ENCODE results near the gene SHOC2. TPM values are rescaled to one million over a fixed set of nuclear protein-coding genes. Genes with fewer than 3 reads are reported as not detected.

The SHOC2 gene
- total and polyA plus RNA-seq, 2 of the 8 experiments (the other 6 are each of a cell fraction or from before 2014, with no cell fraction given): 7.6 to 28.2 TPM

GRCh38 chr10:110872984-110873923 lies 46.1 kb upstream of the SHOC2 start (continued):
- TF ChIP-seq USF2 (IDR thresholded peaks at IDR 0.05; ENCODE audit: low read length) (no peak), CHD7 (IDR thresholded peaks at IDR 0.05; ENCODE audit: insufficient replicate concordance, low read length) (no peak), RNF2 (IDR thresholded peaks at IDR 0.05; ENCODE audit: borderline replicate concordance, low read depth, low read length, missing control alignments, poor library complexity, severe bottlenecking) (no peak), NRF1 (IDR thresholded peaks at IDR 0.05; ENCODE audit: low read depth, low read length) (no peak), KDM1A (IDR thresholded peaks at IDR 0.05; ENCODE audit: borderline replicate concordance, low read length) (no peak), RXRA (IDR thresholded peaks at IDR 0.05; ENCODE audit: insufficient read depth, low read depth, low read length) (no peak)

All from H1 (cell line).